Measurements from ENCODE around the gene GMDS. TPM values are rescaled to one million over a fixed set of nuclear protein-coding genes. Genes with fewer than 3 reads are reported as not detected.

The GMDS gene
- total RNA-seq, 5 donors from 2014 or later (not counting 1 experiment from before 2014, with no cell fraction given) = 12.9 to 21.5 (median 14.6) TPM

DNA sequence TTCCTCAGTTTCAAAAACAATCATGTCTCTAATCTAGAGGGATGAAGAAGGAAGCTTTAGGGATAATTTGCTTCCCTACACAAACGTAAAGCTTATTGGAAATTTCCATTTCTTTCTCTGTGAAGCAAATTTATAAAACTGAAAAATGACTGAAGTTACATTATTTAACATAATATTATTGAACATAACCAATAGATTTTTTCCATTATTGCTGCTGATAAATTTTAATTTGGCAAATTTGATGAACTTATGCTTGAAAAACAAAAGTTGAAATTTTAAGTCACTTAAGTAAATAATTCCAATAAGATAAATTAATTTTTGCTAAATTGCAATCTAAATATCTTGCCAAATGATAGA, 140.9 kb downstream of the GMDS start:
- ChIA-PET POLR2A (no interaction called here), CTCF (interaction anchor here (0.6 to 2.0 kb wide), 14 partner anchors 15 to 530 kb away, joined by 3 to 8 read pairs (median 3); no protein-coding TSS in a partner anchor)
- Histone ChIP-seq H3K36me3 (ENCODE audit: control insufficient read depth in 2 of 2, extremely low read depth in 1 of 2, insufficient read depth in 1 of 2, low read length in 1 of 2) (no peaks in the 10 kb centered on the region), H3K27ac (ENCODE audit: low read length) (no peak overlapping the region), H3K4me1 (ENCODE audit: control insufficient read depth in 1 of 2, extremely low read depth in 1 of 2, insufficient read depth in 2 of 2, low read length in 2 of 2) (no peaks in the 10 kb centered on the region), H3K9me3 (no peaks in the 10 kb centered on the region), H3K27me3 (replicated peaks in 1 of 2; ENCODE audit: control insufficient read depth in 2 of 2, extremely low read depth in 1 of 2, insufficient read depth in 2 of 2, low read length in 1 of 2) (no peaks in the 10 kb centered on the region), H3K4me3 (ENCODE audit: control insufficient read depth in 1 of 2, extremely low read depth in 1 of 2, low read length in 1 of 2) (no peak overlapping the region)
- no peak overlapping the region for H3K4me3 Mint-ChIP-seq
- ATAC-seq (replicated peaks in 1 of 4) (no peak), DNase-seq (no peak)
- no peaks in the 10 kb centered on the region for H3K4me1 Mint-ChIP-seq
- no peak overlapping the region for H3K27ac Mint-ChIP-seq
- peaks cover 0 to 1% of the 10 kb centered on the region in 2 donors for H3K27me3 Mint-ChIP-seq
- WGBS (ENCODE audit: insufficient coverage) = no CpG with 5 or more reads among the region's 1 CpG
- peaks cover 9% of the 10 kb centered on the region for H3K36me3 Mint-ChIP-seq
- H3K9me3 Mint-ChIP-seq = no peaks in the 10 kb centered on the region

DNA sequence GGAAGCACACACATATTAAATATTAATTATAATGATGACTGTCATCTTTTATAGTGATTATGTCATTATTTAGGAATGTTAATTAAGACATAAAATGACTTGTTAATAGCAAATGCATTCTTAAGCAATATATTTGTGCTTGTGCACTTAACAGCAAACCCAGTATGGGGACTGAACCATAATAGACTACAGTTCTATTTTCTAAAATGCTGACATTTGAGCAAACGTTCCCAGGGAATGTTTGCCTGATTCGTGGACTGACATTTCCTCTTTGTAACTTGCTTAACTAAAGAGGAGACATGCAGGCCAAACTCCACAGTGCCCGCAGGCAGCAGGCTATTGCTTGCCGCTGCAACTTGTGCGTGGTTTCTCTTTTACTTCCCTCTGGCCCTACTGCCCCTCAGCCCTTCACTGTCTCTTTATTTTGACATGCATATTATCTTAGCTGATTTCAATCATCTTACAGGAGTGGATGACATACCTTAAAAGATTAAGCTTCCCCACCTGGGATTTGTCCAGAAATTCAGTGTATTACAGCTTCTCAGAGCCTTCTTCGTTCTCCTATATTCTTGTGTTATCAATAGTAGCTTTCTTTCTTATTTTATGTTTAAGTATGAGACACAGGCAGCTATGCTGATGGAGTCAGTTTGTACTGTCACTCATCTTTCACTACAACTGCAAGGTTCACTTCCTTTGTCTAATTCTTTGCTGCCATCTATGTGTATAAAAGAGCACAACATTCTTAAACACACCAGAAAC, 141.5 kb downstream of the GMDS start:
- no peaks in the 10 kb centered on the region for H3K9me3 Mint-ChIP-seq
- ATAC-seq (replicated peaks in 1 of 4) = peak in 1 of 4 experiments; percentile 54
- CTCF ChIA-PET = interaction anchor here (0.6 to 2.0 kb wide), 16 partner anchors 16 to 530 kb away, joined by 3 to 8 read pairs (median 3); no protein-coding TSS in a partner anchor
- Histone ChIP-seq H3K9me3 (no peaks in the 10 kb centered on the region), H3K36me3 (ENCODE audit: control insufficient read depth in 2 of 2, extremely low read depth in 1 of 2, insufficient read depth in 1 of 2, low read length in 1 of 2) (no peaks in the 10 kb centered on the region), H3K27me3 (replicated peaks in 1 of 2; ENCODE audit: control insufficient read depth in 2 of 2, extremely low read depth in 1 of 2, insufficient read depth in 2 of 2, low read length in 1 of 2) (no peaks in the 10 kb centered on the region), H3K4me3 (ENCODE audit: control insufficient read depth in 1 of 2, extremely low read depth in 1 of 2, low read length in 1 of 2) (no peak overlapping the region), H3K27ac (ENCODE audit: low read length) (no peak overlapping the region), H3K4me1 (ENCODE audit: control insufficient read depth in 1 of 2, extremely low read depth in 1 of 2, insufficient read depth in 2 of 2, low read length in 2 of 2) (no peaks in the 10 kb centered on the region)
- H3K4me3 Mint-ChIP-seq = no peak overlapping the region
- POLR2A ChIA-PET = no interaction called here
- H3K36me3 Mint-ChIP-seq = peaks cover 6% of the 10 kb centered on the region
- 100% methylated on average over 2 of the region's 6 CpGs for WGBS (ENCODE audit: insufficient coverage)
- H3K27ac Mint-ChIP-seq = no peak overlapping the region
- peaks cover 0 to 1% of the 10 kb centered on the region in 2 donors for H3K27me3 Mint-ChIP-seq
- DNase-seq = peak in 1 of 35 experiments; percentile 51
- no peaks in the 10 kb centered on the region for H3K4me1 Mint-ChIP-seq

DNA sequence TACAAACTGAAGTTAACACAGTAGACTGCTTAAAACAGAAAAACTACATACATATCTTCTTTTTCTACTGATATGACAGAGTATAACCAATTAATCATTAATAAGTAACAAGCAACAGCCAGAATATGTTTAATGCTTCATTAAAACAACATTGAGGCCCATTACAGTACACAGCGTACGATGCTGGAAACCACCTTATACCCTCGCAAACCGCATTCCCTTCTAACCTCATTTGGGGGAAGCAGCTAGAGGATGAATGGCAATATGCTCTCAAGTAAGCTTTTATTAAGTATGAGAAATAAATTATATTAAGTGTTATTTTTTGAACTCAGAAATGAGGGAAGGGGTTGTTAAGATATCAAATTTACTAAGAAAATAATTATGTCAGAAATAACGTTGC, 142.4 kb downstream of the GMDS start:
- CTCF ChIA-PET = interaction anchor here (0.6 to 2.0 kb wide), 2 partner anchors 506 to 507 kb away, joined by 3 to 8 read pairs; no protein-coding TSS in a partner anchor
- H3K4me1 ChIP-seq (ENCODE audit: control insufficient read depth in 1 of 2, extremely low read depth in 1 of 2, insufficient read depth in 2 of 2, low read length in 2 of 2) = no peaks in the 10 kb centered on the region
- no peak for ATAC-seq (replicated peaks in 1 of 4)
- H3K36me3 ChIP-seq (ENCODE audit: control insufficient read depth in 2 of 2, extremely low read depth in 1 of 2, insufficient read depth in 1 of 2, low read length in 1 of 2) = no peaks in the 10 kb centered on the region
- Mint-ChIP-seq H3K27me3 (peaks cover 0 to 1% of the 10 kb centered on the region in 2 donors), H3K4me3 (no peak overlapping the region), H3K9me3 (no peaks in the 10 kb centered on the region), H3K27ac (no peak overlapping the region), H3K4me1 (no peaks in the 10 kb centered on the region), H3K36me3 (no peaks in the 10 kb centered on the region)
- POLR2A ChIA-PET = no interaction called here
- H3K27ac ChIP-seq (ENCODE audit: low read length) = no peak overlapping the region
- no peak overlapping the region for H3K4me3 ChIP-seq (ENCODE audit: control insufficient read depth in 1 of 2, extremely low read depth in 1 of 2, low read length in 1 of 2)
- no peaks in the 10 kb centered on the region for H3K9me3 ChIP-seq
- no CpG with 5 or more reads among the region's 5 CpGs for WGBS (ENCODE audit: insufficient coverage)
- no peaks in the 10 kb centered on the region for H3K27me3 ChIP-seq (replicated peaks in 1 of 2; ENCODE audit: control insufficient read depth in 2 of 2, extremely low read depth in 1 of 2, insufficient read depth in 2 of 2, low read length in 1 of 2)
- no peak for DNase-seq

DNA sequence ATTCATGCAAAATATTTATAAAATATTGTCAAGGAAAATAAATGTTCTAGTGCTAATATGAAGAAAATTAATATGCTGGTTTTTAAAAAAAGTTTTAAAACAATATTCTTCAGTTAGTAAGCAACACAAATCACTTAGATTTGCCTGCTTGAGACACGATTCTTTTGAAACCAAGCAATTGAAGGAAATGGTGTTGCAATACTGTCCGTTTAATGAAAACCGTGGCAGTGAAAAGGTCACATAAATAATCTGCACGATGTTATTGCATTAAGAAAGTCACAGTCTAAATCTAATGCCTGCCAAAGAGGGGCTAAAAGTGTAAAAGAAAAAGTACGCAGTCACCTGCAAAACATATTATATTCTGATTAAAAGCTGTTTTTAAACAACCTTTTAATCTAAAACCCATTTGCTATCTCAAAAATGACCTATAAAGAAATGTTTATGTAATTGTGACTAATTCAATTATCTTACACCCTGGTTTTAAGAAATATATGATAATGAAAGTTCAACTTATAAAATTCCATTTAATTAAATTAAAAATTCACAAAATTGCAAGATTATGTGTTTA, 143.0 kb downstream of the GMDS start:
- no peak overlapping the region for H3K27ac ChIP-seq (ENCODE audit: low read length)
- WGBS (ENCODE audit: insufficient coverage) = 100% methylated on average over 2 of the region's 5 CpGs
- no peaks in the 10 kb centered on the region for H3K27me3 ChIP-seq (replicated peaks in 1 of 2; ENCODE audit: control insufficient read depth in 2 of 2, extremely low read depth in 1 of 2, insufficient read depth in 2 of 2, low read length in 1 of 2)
- Mint-ChIP-seq H3K4me3 (no peak overlapping the region), H3K4me1 (no peaks in the 10 kb centered on the region), H3K27me3 (peaks cover 0 to 1% of the 10 kb centered on the region in 2 donors), H3K36me3 (no peaks in the 10 kb centered on the region), H3K9me3 (no peaks in the 10 kb centered on the region), H3K27ac (no peak overlapping the region)
- POLR2A ChIA-PET = no interaction called here
- no peak for ATAC-seq (replicated peaks in 1 of 4)
- H3K36me3 ChIP-seq (ENCODE audit: control insufficient read depth in 2 of 2, extremely low read depth in 1 of 2, insufficient read depth in 1 of 2, low read length in 1 of 2) = no peaks in the 10 kb centered on the region
- CTCF ChIA-PET = no interaction called here
- H3K4me1 ChIP-seq (ENCODE audit: control insufficient read depth in 1 of 2, extremely low read depth in 1 of 2, insufficient read depth in 2 of 2, low read length in 2 of 2) = no peaks in the 10 kb centered on the region
- no peak overlapping the region for H3K4me3 ChIP-seq (ENCODE audit: control insufficient read depth in 1 of 2, extremely low read depth in 1 of 2, low read length in 1 of 2)
- DNase-seq = no peak
- H3K9me3 ChIP-seq = no peaks in the 10 kb centered on the region

DNA sequence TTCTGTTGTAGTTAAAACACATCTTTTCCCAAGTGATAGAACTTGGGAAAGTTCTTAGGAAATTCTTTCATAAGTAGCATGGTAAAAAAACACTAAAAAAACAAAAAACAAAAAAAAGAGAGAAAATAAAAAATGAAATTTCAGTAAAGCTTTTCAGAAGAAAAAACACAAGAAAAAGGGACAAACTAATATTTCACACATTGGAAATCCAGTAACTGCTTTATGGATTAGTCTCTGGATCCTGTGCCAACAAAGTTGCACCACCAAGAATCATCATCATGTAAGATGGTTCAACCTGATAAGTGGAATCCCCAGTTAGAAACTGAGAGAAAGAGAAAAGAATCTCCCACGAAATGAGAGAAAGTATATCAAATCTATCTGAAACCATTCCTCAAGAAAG, 144.2 kb downstream of the GMDS start:
- no peaks in the 10 kb centered on the region for H3K9me3 Mint-ChIP-seq
- Histone ChIP-seq H3K36me3 (ENCODE audit: control insufficient read depth in 2 of 2, extremely low read depth in 1 of 2, insufficient read depth in 1 of 2, low read length in 1 of 2) (no peaks in the 10 kb centered on the region), H3K27me3 (replicated peaks in 1 of 2; ENCODE audit: control insufficient read depth in 2 of 2, extremely low read depth in 1 of 2, insufficient read depth in 2 of 2, low read length in 1 of 2) (no peaks in the 10 kb centered on the region), H3K27ac (ENCODE audit: low read length) (no peak overlapping the region), H3K9me3 (no peaks in the 10 kb centered on the region), H3K4me1 (ENCODE audit: control insufficient read depth in 1 of 2, extremely low read depth in 1 of 2, insufficient read depth in 2 of 2, low read length in 2 of 2) (no peaks in the 10 kb centered on the region), H3K4me3 (ENCODE audit: control insufficient read depth in 1 of 2, extremely low read depth in 1 of 2, low read length in 1 of 2) (no peak overlapping the region)
- H3K27ac Mint-ChIP-seq = no peak overlapping the region
- no peak overlapping the region for H3K4me3 Mint-ChIP-seq
- no peak for DNase-seq
- H3K36me3 Mint-ChIP-seq = no peaks in the 10 kb centered on the region
- H3K4me1 Mint-ChIP-seq = no peaks in the 10 kb centered on the region
- ChIA-PET CTCF (no interaction called here), POLR2A (no interaction called here)
- peaks cover 0 to 1% of the 10 kb centered on the region in 2 donors for H3K27me3 Mint-ChIP-seq
- no CpG with 5 or more reads among the region's 1 CpG for WGBS (ENCODE audit: insufficient coverage)
- ATAC-seq (replicated peaks in 1 of 4) = no peak

DNA sequence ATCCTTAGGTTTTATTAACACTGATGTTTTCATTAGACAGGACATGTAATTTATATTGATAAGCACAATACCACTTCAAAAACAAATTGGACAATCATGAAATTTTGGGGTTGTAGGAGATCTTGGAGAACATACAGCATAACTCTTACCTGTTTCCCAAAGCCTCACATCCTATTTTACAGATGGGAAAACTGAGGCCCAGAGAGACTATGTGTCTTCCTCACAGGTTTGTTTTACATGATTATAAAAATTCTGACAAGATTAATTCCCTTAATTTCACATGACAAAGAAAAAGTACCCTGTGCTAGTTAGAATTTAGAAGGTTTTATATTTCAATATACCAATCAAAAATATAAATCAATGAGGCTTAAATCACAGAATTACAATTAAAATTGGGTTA, 145.5 kb downstream of the GMDS start:
- POLR2A ChIA-PET = no interaction called here
- Histone ChIP-seq H3K36me3 (ENCODE audit: control insufficient read depth in 2 of 2, extremely low read depth in 1 of 2, insufficient read depth in 1 of 2, low read length in 1 of 2) (no peaks in the 10 kb centered on the region), H3K27me3 (replicated peaks in 1 of 2; ENCODE audit: control insufficient read depth in 2 of 2, extremely low read depth in 1 of 2, insufficient read depth in 2 of 2, low read length in 1 of 2) (no peaks in the 10 kb centered on the region), H3K4me3 (ENCODE audit: control insufficient read depth in 1 of 2, extremely low read depth in 1 of 2, low read length in 1 of 2) (no peak overlapping the region), H3K9me3 (no peaks in the 10 kb centered on the region), H3K4me1 (ENCODE audit: control insufficient read depth in 1 of 2, extremely low read depth in 1 of 2, insufficient read depth in 2 of 2, low read length in 2 of 2) (no peaks in the 10 kb centered on the region), H3K27ac (ENCODE audit: low read length) (no peak overlapping the region)
- H3K4me3 Mint-ChIP-seq = no peak overlapping the region
- no peaks in the 10 kb centered on the region for H3K9me3 Mint-ChIP-seq
- ATAC-seq (replicated peaks in 1 of 4) = no peak
- H3K4me1 Mint-ChIP-seq = no peaks in the 10 kb centered on the region
- CTCF ChIA-PET = no interaction called here
- no peak overlapping the region for H3K27ac Mint-ChIP-seq
- no peak for DNase-seq
- H3K36me3 Mint-ChIP-seq = peaks cover 2% of the 10 kb centered on the region
- peaks cover 0 to 1% of the 10 kb centered on the region in 2 donors for H3K27me3 Mint-ChIP-seq

Data from T-cell (primary cell).